Activated naive CD8-positive, alpha-beta T cell treated with anti-CD3 and anti-CD28 coated beads, Interleukin-2, amount 10 ng/mL, durations not matched to agents 7 days and 5 days (primary cell): ENCODE measurements around the gene FAM222A. TPM values are rescaled to one million over a fixed set of nuclear protein-coding genes. Genes with fewer than 3 reads are reported as not detected.

ENCODE experiments used
- ATAC-seq: fragments of 150-1000 bp; cut with Tn5 transposase; one replicate; pipeline ENCODE4 v1.10.0; 2021; ENCODE audit warnings: low read depth, moderate library complexity
- POLR2A ChIA-PET: fragments of 350-600 bp; sonication (Branson Sonifier 250); formaldehyde crosslinking; loops from one replicate; lab custom pipeline; 2021; ENCODE audit warnings: antibody characterized with exemption; lab: Charles Lee
- DNase-seq: peaks from one replicate; pipeline ENCODE4 v3.0.0; 2021
- H3K27ac Mint-ChIP-seq: one replicate; pipeline ENCODE4 v1.8.0; 2022; ENCODE audit warnings: mild to moderate bottlenecking, mixed read lengths
- H3K27me3 Mint-ChIP-seq: one replicate; pipeline ENCODE4 v1.8.0; 2022; ENCODE audit warnings: mild to moderate bottlenecking, moderate library complexity, mixed read lengths
- H3K36me3 Mint-ChIP-seq: one replicate; pipeline ENCODE4 v1.8.0; 2021; ENCODE audit warnings: mild to moderate bottlenecking, mixed read lengths
- H3K4me1 Mint-ChIP-seq: one replicate; pipeline ENCODE4 v1.8.0; 2021; ENCODE audit warnings: mixed read lengths
- H3K4me3 Mint-ChIP-seq: one replicate; pipeline ENCODE4 v1.8.0; 2022; ENCODE audit warnings: mild to moderate bottlenecking, moderate library complexity, mixed read lengths
- H3K9me3 Mint-ChIP-seq: one replicate; pipeline ENCODE4 v1.8.0; 2021; ENCODE audit warnings: mixed read lengths
- total RNA-seq, 2 experiments: library from RNA; stranded (reverse); gene quantifications; one replicate each; pipeline ENCODE4 v1.2.3, GENCODE V29; 2021

The FAM222A gene
- total RNA-seq, 2 experiments from 2014 or later, result 0.96 to 1.1 TPM

DNA sequence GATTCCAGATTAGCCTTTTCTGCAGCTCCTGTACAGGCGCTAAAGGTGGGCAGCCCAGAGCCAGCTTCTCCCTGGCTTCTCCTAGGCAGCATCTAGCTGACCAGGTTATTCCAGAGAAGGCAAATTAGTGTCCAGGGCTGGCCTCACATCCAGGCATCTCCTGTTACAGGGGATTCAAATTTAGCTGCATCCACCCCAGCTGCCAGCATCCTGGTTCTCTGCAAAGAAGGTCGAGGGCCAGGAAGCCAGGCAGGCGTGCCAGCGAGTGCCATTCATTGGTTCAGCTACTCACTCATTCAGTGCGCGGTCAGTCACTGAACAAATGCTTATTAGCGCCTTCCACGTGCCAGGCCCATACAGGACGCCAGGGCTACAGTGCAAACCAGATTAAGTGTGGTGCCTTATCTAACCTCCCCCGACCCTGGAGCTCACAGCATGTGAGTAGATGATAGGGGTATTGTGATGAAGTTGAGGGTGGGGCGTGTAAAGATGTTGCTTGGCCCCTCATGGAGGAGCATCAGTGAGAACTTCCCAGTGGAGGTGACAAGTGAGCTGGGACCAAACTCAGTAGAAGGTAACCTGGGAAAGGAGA is 15.7 kb upstream of the FAM222A start:
- POLR2A ChIA-PET, result no interaction called here
- no peaks in the 10 kb centered on the region for H3K4me1 Mint-ChIP-seq

DNA sequence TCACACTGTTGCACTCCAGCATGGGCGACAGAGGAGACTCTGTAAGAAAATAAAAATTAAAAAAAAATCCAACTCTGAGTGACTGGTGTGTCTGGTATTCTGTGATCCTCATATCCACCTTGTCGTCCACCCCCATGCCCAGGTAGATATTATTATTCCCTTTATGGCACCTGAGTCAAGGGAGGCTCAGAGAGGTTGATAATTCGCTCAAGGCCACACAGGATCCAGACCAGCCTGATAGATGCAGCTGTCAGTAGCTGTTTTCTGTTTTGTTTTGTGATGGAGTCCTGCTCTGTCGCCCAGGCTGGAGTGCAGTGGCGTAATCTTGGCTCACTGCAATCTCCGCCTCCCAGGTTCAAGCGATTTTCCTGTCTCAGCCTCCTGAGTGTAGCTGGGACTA is 14.8 kb upstream of the FAM222A start:
- H3K36me3 Mint-ChIP-seq, result no peaks in the 10 kb centered on the region
- H3K27me3 Mint-ChIP-seq, result no peaks in the 10 kb centered on the region
- H3K4me3 Mint-ChIP-seq, result no peak overlapping the region
- POLR2A ChIA-PET, result no interaction called here
- no peaks in the 10 kb centered on the region for H3K9me3 Mint-ChIP-seq
- ATAC-seq (no peak), DNase-seq (no peak)
- no peaks in the 10 kb centered on the region for H3K4me1 Mint-ChIP-seq
- H3K27ac Mint-ChIP-seq, result no peak overlapping the region

More for the DNA sequence above, 15.7 kb upstream of the FAM222A start:
- DNase-seq, result no peak
- Mint-ChIP-seq H3K27ac (no peak overlapping the region), H3K4me3 (no peak overlapping the region), H3K36me3 (no peaks in the 10 kb centered on the region), H3K9me3 (no peaks in the 10 kb centered on the region), H3K27me3 (peaks cover 2% of the 10 kb centered on the region)
- ATAC-seq, result no peak

DNA sequence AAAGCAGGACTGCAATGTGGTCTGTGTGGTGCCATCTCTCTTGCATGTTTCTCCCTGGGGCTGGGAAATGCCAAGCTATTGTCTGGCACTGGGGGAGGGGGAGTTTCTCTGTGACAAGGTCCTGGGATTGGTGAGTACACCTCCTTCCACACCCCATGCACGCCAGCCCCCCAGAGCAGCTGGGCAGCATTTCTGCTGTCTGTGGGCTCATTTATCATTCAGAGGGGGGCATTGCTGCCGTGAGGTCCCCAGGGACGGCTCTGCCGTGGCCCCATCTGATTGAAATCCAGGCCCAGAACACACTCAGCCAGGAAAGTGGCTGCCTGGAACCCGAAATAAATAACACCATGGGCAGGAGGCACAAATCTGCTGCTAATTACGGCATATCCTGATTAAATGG is 12.6 kb upstream of the FAM222A start:
- Mint-ChIP-seq H3K4me3 (no peak overlapping the region), H3K27me3 (peaks cover 4% of the 10 kb centered on the region), H3K4me1 (no peaks in the 10 kb centered on the region), H3K9me3 (no peaks in the 10 kb centered on the region), H3K27ac (no peak overlapping the region), H3K36me3 (no peaks in the 10 kb centered on the region)
- ATAC-seq (no peak), DNase-seq (no peak)
- POLR2A ChIA-PET, result no interaction called here

DNA sequence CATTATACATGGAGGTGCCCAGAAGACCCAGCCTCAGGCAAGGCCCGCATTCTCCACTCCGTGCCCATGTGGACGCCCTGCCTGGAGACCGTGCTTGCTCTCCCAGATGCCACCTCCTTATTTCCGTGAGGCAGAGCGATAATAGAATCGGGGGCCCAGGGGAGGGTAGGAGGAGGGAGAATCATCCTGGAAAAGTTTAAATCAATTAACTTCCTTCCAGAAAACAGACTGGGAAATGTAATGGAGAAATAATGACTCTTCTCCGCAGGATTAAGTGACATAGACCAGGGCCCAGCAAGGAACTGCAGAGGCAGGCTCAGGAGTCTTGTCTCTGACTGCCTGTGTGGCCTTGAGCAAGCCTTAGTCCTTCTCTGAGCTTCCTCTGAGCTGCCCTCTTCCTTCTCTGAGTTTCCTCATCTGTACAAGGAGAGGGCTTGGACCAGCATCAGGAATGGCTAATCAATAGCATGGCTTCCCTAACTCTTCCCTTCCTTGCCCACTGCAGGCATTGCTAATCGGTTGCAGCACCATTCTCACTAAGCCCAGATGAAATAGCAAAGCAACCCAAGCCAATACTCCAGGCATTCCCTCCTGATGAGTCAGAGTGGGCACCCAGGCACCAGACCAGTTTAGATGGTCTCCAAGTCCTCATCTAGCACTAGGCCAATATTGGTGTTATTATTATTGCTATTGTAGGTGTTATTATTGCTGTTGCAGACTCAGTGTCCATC is 11.3 kb upstream of the FAM222A start:
- H3K9me3 Mint-ChIP-seq, result no peaks in the 10 kb centered on the region
- H3K4me1 Mint-ChIP-seq, result no peaks in the 10 kb centered on the region
- POLR2A ChIA-PET, result no interaction called here
- no peak for DNase-seq
- no peak for ATAC-seq
- H3K27me3 Mint-ChIP-seq, result peaks cover 4% of the 10 kb centered on the region
- no peaks in the 10 kb centered on the region for H3K36me3 Mint-ChIP-seq
- H3K4me3 Mint-ChIP-seq, result no peak overlapping the region
- H3K27ac Mint-ChIP-seq, result no peak overlapping the region

DNA sequence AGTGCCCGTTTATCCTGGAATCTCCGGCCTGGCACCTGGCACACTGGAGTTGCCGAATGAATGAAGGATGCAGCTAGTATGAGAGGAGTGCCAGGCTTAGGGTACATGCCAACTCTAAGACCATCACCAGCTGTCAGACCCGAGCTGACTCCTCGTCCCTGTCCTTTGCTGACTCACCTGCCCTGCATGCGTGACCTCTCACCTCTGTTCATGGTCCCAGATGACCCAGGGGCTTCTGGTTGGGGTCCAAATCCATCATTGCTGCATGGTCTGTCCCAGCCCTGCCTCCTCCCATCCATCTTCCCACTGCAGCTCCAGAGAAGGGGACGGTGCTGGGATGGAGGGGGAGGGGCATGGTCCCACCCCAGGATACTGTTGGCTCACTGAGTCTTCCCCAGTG is 9.9 kb upstream of the FAM222A start:
- Mint-ChIP-seq H3K36me3 (no peaks in the 10 kb centered on the region), H3K4me3 (no peak overlapping the region), H3K27me3 (peaks cover 4% of the 10 kb centered on the region), H3K9me3 (no peaks in the 10 kb centered on the region), H3K4me1 (no peaks in the 10 kb centered on the region), H3K27ac (no peak overlapping the region)
- POLR2A ChIA-PET, result no interaction called here
- DNase-seq, result no peak
- ATAC-seq, result no peak

DNA sequence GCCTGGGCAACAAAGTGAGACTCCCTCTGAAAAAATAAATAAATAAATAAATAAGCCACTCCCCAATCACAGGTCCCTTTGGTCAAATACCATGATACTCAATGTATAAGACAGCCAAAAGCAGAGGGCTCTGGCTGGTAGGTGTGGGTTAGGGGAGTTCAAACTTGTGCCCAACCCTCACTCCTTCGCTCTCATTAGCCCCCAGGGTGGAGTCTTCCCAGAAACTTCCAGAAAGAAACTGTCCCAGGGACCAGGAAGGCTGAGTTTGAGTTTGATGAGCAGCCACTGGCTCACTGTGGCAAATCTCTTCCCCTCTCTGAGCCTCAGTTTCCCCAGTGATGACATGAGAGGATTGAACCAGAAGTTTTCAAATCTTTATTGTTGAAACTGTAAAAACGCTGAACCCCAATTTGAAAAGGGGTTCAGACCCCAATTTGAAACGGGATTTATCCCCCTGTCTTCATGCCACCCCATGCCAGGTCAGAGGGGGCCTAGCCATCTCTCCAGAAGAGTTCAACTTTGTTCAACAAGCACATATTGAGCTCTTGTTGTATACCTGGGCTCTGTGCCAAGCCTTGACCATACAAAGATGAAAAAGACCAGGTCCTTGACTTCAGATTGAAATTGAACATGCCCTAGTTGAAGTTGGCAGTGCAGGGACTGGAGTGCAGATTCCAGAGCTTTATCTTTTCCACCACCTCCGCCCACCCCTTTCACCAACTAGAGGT is 9.1 kb upstream of the FAM222A start:
- Mint-ChIP-seq H3K4me1 (no peaks in the 10 kb centered on the region), H3K36me3 (no peaks in the 10 kb centered on the region), H3K27me3 (peaks cover 4% of the 10 kb centered on the region), H3K4me3 (no peak overlapping the region), H3K27ac (no peak overlapping the region), H3K9me3 (no peaks in the 10 kb centered on the region)
- POLR2A ChIA-PET, result interaction anchor here (0.7 kb wide), 1 partner anchor 19 kb away, joined by 4 read pairs; no protein-coding TSS in a partner anchor
- ATAC-seq (no peak), DNase-seq (no peak)

DNA sequence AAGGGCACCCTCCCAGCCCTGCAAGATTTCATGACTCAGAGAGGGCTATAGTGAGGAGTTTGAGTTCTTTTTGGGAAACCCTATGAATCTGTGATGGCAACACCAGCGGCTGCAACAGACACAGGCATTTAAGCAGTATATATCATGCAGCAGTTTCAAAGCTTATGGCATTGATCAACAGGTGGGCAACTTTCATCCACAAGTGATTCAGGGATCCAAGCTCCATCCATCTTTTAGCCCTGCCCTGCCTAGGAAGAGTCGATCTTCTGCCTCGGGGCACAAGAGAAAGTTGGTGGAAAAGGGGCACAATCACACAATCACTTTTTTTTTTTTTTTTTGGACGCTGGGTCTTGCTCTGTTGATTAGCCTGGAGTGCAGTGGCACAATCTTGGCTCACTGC is 8.3 kb upstream of the FAM222A start:
- DNase-seq (no peak), ATAC-seq (no peak)
- Mint-ChIP-seq H3K4me1 (no peaks in the 10 kb centered on the region), H3K27me3 (peaks cover 8% of the 10 kb centered on the region), H3K36me3 (no peaks in the 10 kb centered on the region), H3K27ac (no peak overlapping the region), H3K4me3 (no peak overlapping the region), H3K9me3 (no peaks in the 10 kb centered on the region)
- POLR2A ChIA-PET, result interaction anchor here (0.7 kb wide), 1 partner anchor 18 kb away, joined by 4 read pairs; no protein-coding TSS in a partner anchor

DNA sequence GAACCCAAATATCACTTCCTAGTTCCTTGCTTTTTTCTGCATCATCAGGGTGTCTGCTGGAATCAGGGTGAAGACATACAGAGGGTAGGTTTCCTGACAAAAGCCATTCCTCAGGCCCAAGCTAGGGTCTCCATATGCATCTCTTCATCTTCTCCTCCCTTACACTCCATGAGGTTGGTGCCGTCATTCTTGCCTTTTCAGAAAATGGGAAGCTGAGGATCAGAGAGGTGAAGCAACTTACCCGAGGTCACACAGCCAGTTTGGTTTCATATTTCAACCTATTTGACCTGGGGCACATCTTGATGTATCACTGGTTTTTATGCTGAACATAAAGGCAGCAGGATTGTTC is 7.3 kb upstream of the FAM222A start:
- no peaks in the 10 kb centered on the region for H3K36me3 Mint-ChIP-seq
- no peak overlapping the region for H3K27ac Mint-ChIP-seq
- H3K9me3 Mint-ChIP-seq, result no peaks in the 10 kb centered on the region
- DNase-seq (no peak), ATAC-seq (no peak)
- peaks cover 17% of the 10 kb centered on the region for H3K27me3 Mint-ChIP-seq
- POLR2A ChIA-PET, result no interaction called here
- no peaks in the 10 kb centered on the region for H3K4me1 Mint-ChIP-seq
- H3K4me3 Mint-ChIP-seq, result no peak overlapping the region

DNA sequence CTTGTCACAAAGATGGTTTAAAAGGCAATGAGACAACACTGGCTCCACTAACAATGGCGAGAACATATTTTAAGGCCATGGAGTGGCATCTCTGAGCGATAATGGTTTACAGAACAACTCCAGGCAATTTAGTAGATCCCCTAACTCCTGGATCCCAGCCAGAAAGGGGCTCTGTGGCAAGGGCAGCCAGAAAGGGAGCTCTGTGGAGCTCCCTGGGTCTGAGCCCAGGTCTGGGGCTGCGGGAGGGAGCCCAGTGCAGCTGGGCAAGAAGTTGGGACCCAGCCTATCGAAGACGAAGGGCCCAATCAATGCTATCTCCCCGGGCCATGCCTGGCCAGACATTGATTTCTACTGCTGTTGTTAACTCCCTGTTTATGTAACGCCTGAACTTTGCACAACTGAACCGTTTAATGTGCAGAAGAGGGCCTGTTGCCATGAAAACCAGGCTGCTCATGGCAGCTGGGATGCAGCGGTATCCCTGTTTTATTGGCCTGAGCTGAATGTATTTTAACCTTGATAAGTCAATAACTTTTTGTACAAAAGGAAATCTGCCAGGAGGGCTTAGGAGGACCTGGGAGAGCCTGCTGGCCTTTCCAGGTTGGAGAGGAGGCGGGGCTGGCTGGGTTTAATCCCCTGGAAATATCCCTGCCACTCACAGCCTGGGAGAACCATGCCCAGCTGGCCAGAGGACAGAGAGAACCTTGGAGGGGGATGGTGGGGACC is 6.7 kb upstream of the FAM222A start:
- Mint-ChIP-seq H3K9me3 (no peaks in the 10 kb centered on the region), H3K4me3 (no peak overlapping the region), H3K27me3 (peaks cover 22% of the 10 kb centered on the region), H3K4me1 (no peaks in the 10 kb centered on the region), H3K27ac (no peak overlapping the region), H3K36me3 (no peaks in the 10 kb centered on the region)
- ATAC-seq, result no peak
- POLR2A ChIA-PET, result no interaction called here
- DNase-seq, result no peak

DNA sequence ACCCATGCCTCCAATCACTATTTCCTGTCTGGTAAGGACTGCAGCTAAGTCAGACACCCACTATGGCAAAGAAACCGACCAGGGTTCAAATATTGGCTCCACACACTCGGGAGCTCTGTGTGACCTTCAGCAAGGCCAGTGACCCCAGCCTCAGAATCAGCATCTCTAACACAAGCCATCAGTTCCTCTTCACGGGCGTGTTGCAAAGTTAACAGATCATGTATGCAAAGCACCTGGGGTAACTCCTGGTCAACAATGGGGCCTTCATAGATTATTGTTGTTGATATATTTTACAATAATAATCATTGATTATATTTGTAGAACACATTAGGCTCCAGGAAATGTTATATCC is 6.2 kb upstream of the FAM222A start:
- H3K4me1 Mint-ChIP-seq, result no peaks in the 10 kb centered on the region
- H3K27ac Mint-ChIP-seq, result no peak overlapping the region
- ATAC-seq (no peak), DNase-seq (no peak)
- H3K27me3 Mint-ChIP-seq, result peaks cover 25% of the 10 kb centered on the region
- no peaks in the 10 kb centered on the region for H3K9me3 Mint-ChIP-seq
- POLR2A ChIA-PET, result no interaction called here
- no peak overlapping the region for H3K4me3 Mint-ChIP-seq
- H3K36me3 Mint-ChIP-seq, result no peaks in the 10 kb centered on the region

DNA sequence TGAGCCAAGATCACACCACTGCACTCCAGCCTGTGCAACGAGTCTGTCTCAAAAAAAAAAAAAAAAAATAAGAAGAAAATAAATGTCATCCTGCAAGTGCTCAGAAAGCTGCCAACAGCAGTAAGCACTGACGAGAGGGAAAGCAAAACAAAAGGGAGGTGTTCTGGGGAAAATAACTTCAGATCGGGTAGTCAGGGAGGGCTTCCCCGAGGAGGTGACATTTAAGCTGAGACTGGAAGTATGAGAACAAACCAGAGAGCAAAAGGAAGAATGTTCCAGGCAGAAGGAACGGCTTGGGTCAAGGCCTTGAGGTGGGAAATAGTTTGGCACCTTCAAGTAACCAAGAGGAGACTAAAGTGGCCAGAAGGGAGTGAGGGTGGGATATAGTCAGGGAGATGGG is 4.7 kb upstream of the FAM222A start:
- Mint-ChIP-seq H3K27me3 (peaks cover 31% of the 10 kb centered on the region), H3K27ac (no peak overlapping the region), H3K36me3 (no peaks in the 10 kb centered on the region), H3K4me3 (no peak overlapping the region), H3K4me1 (peaks cover 4% of the 10 kb centered on the region), H3K9me3 (no peaks in the 10 kb centered on the region)
- ATAC-seq (no peak), DNase-seq (no peak)
- POLR2A ChIA-PET, result no interaction called here

DNA sequence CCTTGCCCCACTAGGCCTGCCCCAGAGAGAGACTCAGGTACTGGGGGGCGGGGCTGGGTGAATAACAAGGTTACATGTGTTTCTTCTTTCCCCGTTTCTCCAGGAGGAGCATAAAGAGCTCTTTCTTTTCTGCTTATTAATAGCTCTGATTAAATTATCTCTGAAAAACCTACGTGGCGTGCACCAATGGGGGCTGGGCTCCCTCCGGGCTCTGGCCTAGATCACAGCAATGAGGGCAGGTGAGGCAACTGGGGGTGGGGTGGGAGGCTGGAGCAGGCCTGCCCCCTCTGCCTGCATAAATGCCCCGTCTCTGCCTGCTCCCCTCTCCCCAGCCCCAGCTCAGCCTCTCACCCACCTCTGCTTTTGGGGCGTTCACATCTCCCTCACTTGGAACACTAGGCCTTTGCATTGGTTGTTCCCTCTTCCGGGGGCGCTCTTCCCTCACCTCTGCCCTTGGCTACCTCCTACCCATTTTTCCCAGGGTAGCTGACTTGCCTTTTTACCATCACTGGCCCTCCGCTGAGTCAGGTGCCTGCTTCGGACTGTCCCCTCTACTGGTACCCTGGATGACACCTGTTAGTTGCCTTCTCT is 4.1 kb upstream of the FAM222A start:
- Mint-ChIP-seq H3K27ac (no peak overlapping the region), H3K4me1 (peaks cover 4% of the 10 kb centered on the region), H3K4me3 (no peak overlapping the region), H3K9me3 (no peaks in the 10 kb centered on the region), H3K36me3 (no peaks in the 10 kb centered on the region), H3K27me3 (peaks cover 31% of the 10 kb centered on the region)
- POLR2A ChIA-PET, result no interaction called here
- DNase-seq (no peak), ATAC-seq (no peak)

DNA sequence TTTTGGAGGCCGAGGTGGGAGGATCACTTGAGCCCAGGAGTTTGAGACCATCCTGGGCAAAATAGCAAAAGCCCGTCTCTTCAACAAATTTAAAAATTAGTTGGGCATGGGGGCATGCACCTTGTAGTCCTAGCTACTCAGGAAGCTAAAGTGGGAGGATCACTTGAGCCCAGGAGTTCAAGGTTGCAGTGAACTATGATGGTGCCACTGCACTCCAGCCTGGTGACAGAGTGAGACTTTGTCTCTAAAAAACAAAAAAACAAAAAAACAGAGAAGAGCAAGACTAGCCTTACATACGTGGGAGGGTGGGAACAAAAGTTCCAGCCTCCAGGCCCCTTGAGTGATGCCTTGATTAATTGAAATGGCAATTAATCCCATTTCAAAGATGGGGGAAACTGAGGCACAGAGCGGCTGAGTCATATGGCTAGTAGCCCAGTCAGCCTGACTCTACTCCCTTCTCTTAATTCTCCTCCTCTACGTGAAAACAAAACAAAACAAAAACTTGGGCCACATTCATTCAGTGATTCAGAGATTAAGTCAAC is 3.3 kb upstream of the FAM222A start:
- H3K27ac Mint-ChIP-seq, result no peak overlapping the region
- H3K9me3 Mint-ChIP-seq, result no peaks in the 10 kb centered on the region
- DNase-seq (no peak), ATAC-seq (no peak)
- H3K36me3 Mint-ChIP-seq, result no peaks in the 10 kb centered on the region
- POLR2A ChIA-PET, result no interaction called here
- H3K4me3 Mint-ChIP-seq, result no peak overlapping the region
- peaks cover 4% of the 10 kb centered on the region for H3K4me1 Mint-ChIP-seq
- peaks cover 31% of the 10 kb centered on the region for H3K27me3 Mint-ChIP-seq
